Gastroesophageal sphincter (tissue), 3 donors: ENCODE measurements around the gene NR3C1.

Experiments used
- CTCF ChIP-seq, 4 experiments: fragments of 200-600 bp in 2 of 4; fragments of 450-650 bp in 2 of 4; sonication (generic) in 1 of 4; IDR thresholded peaks; one replicate each; pipeline ENCODE4 v1.5.1; 2017 to 2019; ENCODE audit warnings: antibody characterized with exemption in 4 of 4, mild to moderate bottlenecking in 2 of 4, moderate library complexity in 2 of 4
- EP300 ChIP-seq: sonication (generic); formaldehyde crosslinking; IDR thresholded peaks from one replicate; pipeline ENCODE4 v1.6.1; 2017; ENCODE audit warnings: antibody characterized with exemption, mild to moderate bottlenecking
- POLR2A ChIP-seq, 2 donors: fragments of 450-650 bp; IDR thresholded peaks; one replicate each; pipeline ENCODE4 v1.6.1; 2017; ENCODE audit warnings: antibody characterized with exemption in 2 of 2, mild to moderate bottlenecking in 2 of 2, moderate library complexity in 1 of 2
- POLR2AphosphoS5 ChIP-seq: sonication (generic); formaldehyde crosslinking; IDR thresholded peaks from one replicate; pipeline ENCODE4 v1.6.1; 2017; ENCODE audit warnings: antibody characterized with exemption

- TF ChIP-seq CTCF (IDR thresholded peaks at IDR 0.05) = no peak
- no peak for TF ChIP-seq POLR2AphosphoS5
- TF ChIP-seq POLR2A (IDR thresholded peaks at IDR 0.05) = no peak
- TF ChIP-seq EP300 = no peak
Measured at GRCh38 chr5:143247134-143247815, 156.2 kb downstream of the NR3C1 start.
